Raji (cell line): Measurements from ENCODE around the gene EHD4.

Experiments used
- POLR2A ChIP-seq: IDR thresholded peaks from 2 replicates; pipeline ENCODE4 v1.6.1; 2011; ENCODE audit warnings: low read depth, low read length, control low read depth; ENCODE audit not compliant: insufficient read depth

Gene EHD4

DNA sequence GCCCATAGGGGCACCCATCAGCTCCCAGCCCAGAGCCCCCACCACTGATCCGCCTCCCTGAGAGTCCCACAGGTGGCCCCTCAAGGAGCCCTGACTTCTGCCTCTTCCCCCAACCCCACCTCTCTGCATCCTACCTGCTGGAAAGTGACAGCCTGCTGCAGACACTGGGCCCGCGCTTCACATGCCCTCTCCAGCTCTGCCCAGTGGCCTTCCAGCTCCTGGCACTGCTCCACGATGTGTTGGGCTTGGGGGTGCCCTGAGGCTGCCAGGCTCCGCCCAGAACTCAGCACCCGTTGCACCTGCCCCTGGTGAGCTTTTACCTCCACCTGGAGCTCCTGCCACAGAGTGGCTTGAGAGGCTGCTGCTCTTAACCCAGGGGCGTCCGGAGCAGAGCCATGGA lies 98.6 kb downstream of the EHD4 start:
- no peak for TF ChIP-seq POLR2A

DNA sequence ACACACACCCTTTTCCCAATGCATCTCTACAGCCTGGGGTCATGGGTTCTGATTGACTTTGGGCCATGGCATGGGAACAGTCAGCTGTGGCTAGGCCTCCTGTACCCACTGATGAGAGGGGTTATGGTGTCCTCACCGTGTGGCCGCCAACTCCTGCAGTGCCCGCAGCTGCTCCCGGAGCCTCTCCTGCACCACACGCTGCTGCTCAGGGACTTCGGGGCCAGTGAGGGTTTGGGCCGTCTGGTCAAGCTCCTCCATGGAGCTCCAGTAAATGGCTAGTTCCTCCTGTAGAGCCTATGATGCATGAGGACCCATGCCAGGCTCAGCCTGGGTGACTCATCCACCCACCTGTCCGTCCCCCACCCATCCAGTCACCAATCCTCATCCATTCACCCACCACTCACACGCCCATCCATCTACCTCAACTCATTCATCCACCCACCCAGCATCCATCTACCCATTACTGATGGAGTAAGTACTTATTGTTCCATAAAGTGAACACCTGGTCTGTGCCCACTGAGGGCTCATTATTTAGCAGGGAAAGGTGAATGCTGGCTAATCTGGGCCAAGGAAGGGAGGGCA lies 100.1 kb downstream of the EHD4 start:
- no peak for TF ChIP-seq POLR2A

DNA sequence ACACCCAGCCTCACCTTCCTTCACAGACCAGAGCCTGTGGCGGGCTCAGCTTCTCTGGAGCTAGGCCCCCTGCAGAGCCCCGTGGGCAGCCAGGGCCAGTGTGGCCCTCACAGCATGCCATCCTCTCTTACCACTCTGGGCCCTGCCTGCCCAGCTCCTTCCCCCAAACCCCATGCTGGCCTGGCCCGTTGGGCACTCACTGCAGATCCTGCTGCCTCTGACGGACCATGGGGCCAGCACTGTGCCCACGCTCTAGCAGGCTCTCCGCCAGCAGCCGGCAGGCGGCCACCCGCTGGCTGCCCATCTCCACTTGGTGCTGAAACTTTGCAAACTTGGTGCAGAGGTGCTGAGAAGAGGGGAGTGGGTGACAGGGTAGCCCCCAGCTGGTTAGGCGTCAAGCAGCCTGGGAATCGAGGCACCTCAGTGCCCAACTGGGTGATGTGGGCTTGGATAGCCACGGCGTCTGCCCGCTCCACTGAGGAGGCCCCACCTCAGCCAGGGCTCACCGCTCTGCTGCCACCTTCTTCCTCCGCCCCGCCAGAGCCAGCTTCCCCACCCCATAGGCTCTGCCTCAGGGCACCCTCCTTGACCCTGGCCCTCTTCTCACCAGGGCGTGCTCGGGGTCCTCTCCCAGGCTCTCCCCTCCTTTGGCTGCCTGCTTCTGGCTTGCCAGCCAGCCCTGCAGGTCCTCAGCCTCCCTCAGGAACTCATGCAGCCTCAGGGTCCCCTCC lies 101.0 kb downstream of the EHD4 start:
- TF ChIP-seq POLR2A: no peak

DNA sequence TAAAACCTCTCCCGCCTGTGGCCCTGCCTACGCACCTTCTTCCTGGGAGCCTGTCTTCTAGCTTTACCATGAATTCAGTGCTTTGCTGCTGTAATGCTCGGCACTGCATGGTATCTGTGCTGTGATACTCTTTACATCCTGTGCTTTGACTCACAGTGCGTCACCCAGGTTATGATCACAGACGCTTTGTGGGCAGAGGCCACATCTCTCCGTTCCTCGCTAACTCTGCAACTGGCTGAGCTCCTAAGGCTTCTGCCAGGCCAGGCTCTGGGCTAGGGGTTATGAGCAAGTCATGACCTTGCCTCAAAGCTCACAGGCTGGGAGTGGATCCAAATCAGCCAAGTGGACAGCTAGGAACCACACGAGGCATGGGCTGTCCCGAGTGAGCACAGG lies 101.7 kb downstream of the EHD4 start:
- TF ChIP-seq POLR2A: no peak

DNA sequence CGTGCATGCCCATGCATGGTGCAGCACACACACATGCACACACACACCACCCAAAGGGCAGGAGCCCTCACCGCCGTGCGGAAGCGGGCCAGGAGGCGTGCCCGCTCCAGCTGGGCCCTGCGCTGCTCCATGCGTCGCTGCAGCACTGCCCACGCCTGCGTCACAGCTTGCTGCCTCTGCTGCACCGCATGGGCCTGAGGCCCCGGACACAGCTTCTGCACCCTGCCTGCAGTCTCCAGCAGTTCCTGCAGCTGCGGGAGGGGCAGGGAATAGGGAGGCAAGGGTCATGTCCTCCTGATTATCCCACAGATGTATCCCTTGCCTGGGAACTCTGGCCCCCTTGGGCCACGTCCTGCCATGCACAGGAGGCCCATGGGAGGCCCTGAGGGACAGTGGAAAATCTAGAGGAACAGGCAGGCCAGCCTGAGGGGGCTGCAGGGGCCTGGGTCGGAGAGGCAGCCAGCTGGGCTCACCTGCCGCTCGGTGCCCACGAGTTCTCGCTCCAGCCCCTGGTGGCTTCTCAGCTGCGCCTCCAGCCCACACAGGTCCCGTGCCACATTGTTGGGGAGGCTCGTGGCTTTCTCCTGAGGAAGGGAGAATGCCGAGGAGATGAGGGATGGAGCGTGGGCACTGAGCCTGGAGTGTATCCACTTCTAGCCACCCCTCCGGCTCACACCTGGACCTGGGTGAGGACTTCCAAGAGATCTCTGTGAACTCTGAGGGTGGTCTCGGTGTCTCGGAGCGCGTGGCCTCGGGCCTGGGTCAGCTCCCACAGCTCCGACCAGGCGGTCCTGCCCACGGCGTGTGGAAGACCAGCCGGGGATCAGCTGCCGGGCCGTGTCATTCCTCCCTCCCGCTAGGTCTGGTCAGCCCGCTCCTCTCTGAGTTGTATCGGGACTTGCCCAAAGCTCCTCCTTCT lies 102.3 kb downstream of the EHD4 start:
- no peak for TF ChIP-seq POLR2A

DNA sequence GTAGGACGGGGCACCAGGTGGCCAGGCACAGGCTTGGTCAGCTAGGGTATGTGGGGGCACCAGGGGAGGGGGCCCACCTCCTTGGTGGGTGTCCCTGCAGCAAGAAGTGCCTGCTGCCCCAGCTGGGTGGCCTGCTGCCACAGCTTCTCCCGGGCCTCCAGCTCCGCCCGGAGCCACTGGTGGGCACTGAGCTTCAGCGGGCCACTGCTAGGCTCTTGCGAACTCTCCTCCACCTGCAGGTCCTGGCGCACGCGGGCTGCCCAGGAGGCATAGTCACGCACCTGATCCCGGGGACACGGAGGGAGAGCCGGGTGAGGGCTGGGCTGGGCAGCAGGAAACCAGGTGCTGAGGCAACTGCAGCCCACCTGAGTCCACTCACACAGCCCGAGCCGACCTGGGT lies 104.0 kb downstream of the EHD4 start:
- no peak for TF ChIP-seq POLR2A

DNA sequence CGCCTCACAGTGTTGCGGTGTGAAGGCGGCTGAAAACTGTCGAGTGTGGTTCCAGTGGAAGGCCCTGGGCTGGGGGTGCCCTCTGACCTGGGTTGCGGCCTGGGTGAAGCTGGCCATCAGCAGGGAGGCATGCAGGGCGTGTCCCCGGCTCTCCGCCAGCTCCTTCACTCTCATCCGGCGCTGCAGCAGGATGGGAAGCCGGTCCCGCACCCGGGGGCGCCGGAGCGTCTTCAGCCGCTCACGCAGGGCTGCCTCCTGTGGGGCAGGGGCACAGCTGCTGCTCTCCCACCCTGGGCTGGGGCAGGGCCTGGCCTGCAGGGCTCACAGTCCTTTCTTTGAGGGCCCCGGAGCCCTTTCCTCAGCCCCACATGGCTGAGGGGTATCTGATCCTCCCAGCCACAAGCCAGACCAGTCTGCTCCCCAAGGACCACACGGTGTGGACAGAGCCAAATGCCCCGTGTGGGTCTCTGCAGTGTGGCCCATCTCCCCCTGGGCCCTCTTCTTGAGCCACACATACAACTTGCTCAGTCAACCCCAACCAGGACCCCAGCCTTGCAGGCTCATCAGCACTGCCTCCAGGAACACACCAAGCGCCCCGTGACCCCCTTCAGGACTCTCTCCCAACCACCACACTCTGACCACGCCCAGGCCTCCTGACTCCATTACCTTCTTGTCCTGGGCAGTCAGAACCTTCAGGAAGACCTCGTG lies 105.3 kb downstream of the EHD4 start:
- TF ChIP-seq POLR2A: no peak

DNA sequence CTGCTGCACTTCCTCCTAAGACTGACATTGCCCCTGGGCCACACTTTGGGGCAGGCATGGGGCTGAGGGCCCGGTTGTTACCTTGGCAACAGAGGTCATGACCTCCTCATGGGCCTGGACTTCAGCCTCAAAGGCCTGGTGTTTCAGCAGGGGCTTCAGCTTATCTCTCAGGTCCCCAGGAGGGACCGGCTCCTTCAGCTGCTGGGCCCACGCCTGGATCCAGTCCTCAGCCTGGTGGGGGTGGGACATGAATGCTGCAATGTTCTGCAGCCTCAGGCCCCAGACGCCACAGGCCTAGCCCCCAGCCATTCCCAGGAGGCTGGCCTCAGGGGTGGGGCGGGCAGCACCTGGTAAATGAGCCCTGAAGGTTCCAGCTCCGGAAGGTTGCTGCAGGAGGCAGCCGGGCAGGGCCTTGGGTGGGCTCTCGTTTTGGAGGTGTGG lies 106.1 kb downstream of the EHD4 start:
- TF ChIP-seq POLR2A: no peak

DNA sequence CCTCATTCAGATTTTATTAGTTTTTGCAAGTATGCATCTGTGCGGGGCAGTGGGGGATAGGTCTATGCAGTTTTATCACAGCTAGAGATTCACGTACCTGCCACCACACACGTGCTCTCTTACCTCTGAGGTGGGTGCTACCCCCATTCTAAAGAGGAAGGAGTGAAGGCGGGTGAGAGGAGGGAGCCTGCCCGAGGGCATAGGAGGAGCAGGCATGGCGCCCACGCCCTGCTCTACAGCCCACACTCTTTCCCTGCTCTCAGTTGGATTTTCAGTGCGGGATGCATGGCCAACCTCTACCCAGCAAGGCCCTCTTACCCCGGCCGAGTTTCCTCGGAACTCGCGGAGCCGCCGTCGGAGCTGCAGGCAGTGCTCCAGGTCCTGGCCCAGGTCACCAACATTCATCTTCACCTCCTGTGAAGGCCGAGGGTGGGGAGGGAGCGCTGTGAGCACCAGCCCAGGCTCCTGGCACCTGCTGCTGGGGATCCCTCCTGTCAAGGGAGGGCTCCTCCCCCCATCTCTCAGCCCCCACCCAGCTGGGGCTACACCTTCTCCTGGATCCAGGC lies 106.8 kb downstream of the EHD4 start:
- no peak for TF ChIP-seq POLR2A

DNA sequence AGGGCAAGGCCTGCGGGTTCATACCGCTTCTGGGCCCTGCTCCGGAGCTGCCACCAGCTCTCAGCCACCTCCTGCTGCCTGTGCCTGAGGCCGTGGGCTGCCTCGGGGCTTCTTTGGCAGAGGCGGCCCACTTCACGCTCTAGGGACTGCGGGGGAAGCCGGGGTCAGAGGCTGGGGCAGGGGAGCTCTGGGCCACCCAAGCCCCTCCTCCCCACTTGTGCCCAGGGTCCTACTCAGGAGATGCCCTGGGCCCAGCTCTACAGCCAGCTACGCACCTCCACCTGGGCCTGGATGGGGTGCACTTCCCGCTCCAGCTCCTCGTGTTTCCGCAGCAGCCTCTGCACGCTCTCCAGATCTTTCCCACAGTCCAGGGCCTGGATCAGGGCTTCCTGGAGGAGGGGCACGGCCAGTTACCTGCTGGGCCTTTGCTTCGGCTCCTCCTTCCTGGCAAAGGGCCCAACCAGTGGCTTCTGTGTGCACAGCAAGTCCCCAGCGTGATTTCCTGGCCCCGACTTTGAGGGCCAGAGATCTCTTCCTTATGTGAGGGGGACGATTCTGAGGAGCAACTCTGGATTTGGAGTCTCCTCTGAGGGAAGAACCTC lies 109.7 kb downstream of the EHD4 start:
- no peak for TF ChIP-seq POLR2A

DNA sequence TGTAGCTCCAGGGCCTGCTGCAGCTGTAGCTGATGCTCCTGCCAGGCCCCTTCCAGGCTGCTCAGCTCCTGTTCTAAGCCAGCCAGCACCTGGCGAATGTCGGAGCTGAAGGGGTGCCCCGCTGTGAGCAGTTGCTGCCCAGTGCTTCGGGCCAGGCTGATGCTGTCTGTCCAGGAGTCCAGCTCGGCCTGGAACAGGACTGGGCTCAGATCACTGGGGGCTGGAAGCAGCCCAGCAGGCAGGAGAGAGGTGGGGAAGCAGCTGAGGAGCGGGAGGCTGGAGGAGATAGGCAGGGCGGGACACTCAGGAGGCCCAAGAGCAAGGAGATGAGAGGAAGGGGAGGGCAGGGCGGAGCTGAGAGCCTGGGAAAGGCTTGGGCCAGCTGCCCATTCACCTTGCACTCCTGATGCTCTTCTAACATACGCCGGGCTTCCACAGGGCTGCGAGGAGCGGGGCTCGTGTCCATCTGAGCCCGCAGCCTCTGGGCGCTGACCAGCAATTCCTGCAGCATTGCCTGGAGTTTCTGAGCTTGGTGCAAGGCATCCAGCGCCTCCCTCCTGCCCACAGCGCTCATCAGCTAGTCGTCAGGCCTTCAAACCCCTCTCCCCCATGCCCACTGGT lies 110.5 kb downstream of the EHD4 start:
- TF ChIP-seq POLR2A: no peak

DNA sequence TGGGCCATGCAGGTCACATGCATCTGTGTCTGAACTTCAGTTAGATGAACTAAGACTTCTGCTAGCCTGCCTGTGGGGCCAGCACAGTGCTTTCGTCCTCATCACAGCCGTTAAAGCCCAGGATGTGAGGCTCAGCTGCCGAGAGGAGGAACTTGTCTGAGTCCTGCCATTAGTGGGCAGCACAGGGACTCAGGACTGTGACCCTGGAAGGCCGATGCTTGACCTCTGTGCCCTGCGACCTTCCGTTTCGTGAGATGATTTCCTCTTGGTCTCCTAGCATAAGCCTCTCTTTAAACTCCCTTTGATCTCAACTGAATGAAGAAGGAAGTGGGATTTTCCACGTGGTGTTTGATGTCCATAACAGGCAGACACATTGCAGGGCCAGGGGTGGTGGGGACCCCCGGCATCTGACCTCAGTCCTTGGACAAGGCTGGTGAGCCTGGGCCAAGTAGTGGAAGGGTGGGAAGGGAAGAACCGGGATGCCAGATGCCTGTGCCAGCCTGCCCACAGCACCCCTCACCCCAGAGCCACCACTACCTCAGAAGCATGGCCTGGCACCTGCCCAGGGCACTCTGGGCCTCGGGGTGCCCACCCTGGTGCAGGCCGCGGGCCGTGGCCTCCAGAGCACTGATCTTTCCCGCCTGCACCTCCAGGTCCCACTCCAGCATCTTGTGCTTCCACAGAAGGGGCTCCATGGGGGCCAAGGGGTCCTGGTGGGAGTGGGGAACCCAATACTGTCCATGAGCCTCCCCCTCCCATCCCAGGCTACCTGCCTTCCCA lies 112.1 kb downstream of the EHD4 start:
- TF ChIP-seq POLR2A: no peak

DNA sequence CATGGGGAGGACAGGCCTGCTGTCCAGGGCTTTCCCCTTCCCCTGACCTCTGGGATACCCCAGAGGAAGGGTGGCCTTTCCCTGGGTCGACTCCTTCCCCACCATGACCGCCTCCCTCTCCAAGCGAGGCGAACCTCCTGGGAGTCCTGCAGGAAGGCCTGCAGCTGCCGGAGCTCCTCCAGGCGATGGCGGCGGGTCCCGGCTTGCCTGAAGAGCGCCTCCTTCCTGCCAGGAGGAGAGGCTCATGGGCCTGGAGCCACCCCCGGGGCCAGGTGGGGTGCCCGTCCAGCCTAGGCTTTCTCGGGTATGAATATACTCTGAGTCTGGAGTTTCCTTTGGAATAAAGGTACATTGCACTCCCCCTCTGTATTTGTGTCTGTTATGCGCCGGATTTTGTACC lies 113.6 kb downstream of the EHD4 start:
- TF ChIP-seq POLR2A: no peak
